Neural cell (in vitro differentiated cells): ENCODE measurements around the gene ZNF462. TPM values are rescaled to one million over a fixed set of nuclear protein-coding genes. Genes with fewer than 3 reads are reported as not detected.

Experiments
- H2AFZ ChIP-seq: fragments of 200-600, 300-800 bp; sonication (generic), shearing (Covaris generic); 2 replicates; pipeline ENCODE4 v1.6.0; 2014; ENCODE audit warnings: low read depth, mild to moderate bottlenecking, antibody characterized with exemption, low read length, moderate library complexity
- H3F3A ChIP-seq: fragments of 200-600 bp; shearing (Covaris generic); 2 replicates; pipeline ENCODE4 v1.6.1; 2016; ENCODE audit warnings: mild to moderate bottlenecking, moderate library complexity, mixed read lengths, antibody characterized with exemption, low read length; ENCODE audit not compliant: insufficient read depth, poor library complexity, severe bottlenecking
- H3K27ac ChIP-seq: fragments of 200-600, 300-800 bp; sonication (generic), shearing (Covaris generic); 2 replicates; pipeline ENCODE4 v1.5.1; 2014; ENCODE audit warnings: mild to moderate bottlenecking, low read length, moderate library complexity
- H3K27me3 ChIP-seq: fragments of 300-800, 200-600 bp; sonication (generic), shearing (Covaris generic); 2 replicates; pipeline ENCODE4 v1.6.0; 2014; ENCODE audit warnings: mild to moderate bottlenecking, low read depth, low read length, moderate library complexity; ENCODE audit not compliant: insufficient read depth
- H3K36me3 ChIP-seq: fragments of 300-800, 200-600 bp; sonication (generic), shearing (Covaris generic); 2 replicates; pipeline ENCODE4 v1.5.1; 2014; ENCODE audit warnings: mild to moderate bottlenecking, antibody characterized with exemption, low read length, moderate library complexity; ENCODE audit not compliant: insufficient read depth
- H3K4me2 ChIP-seq: fragments of 300-800, 200-600 bp; sonication (generic), shearing (Covaris generic); 2 replicates; pipeline ENCODE4 v1.6.0; 2014; ENCODE audit warnings: mild to moderate bottlenecking, low read length
- H3K4me3 ChIP-seq: fragments of 300-800, 200-600 bp; sonication (generic), shearing (Covaris generic); 2 replicates; pipeline ENCODE4 v1.5.1; 2014; ENCODE audit warnings: mild to moderate bottlenecking, low read length, moderate library complexity
- H3K79me2 ChIP-seq: fragments of 200-600 bp; shearing (Covaris generic); replicated peaks from 2 replicates; pipeline ENCODE4 v1.6.0; 2014; ENCODE audit warnings: mild to moderate bottlenecking, low read length, moderate library complexity; ENCODE audit not compliant: insufficient read depth
- H3K9ac ChIP-seq: fragments of 300-800, 200-600 bp; sonication (generic), shearing (Covaris generic); 2 replicates; pipeline ENCODE4 v1.6.1; 2016; ENCODE audit warnings: mild to moderate bottlenecking, low read length, mixed read lengths
- H3K9me2 ChIP-seq: fragments of 200-600 bp; shearing (Covaris generic); 2 replicates; pipeline ENCODE4 v1.6.1; 2016; ENCODE audit warnings: mild to moderate bottlenecking, low read length, mixed read lengths; ENCODE audit not compliant: insufficient read depth
- H3K9me3 ChIP-seq: fragments of 200-600, 300-800 bp; sonication (generic), shearing (Covaris generic); 2 replicates; pipeline ENCODE4 v1.6.1; 2016; ENCODE audit warnings: mild to moderate bottlenecking, mixed run types, low read length, moderate library complexity, mixed read lengths
- H4K20me1 ChIP-seq: fragments of 200-600 bp; shearing (Covaris generic); 2 replicates; pipeline ENCODE4 v1.6.1; 2016; ENCODE audit warnings: mild to moderate bottlenecking, mixed run types; ENCODE audit not compliant: insufficient read depth
- EP300 ChIP-seq: fragments of 450-650 bp; conservative IDR thresholded peaks from 2 replicates; pipeline ENCODE4 v1.6.1; 2014; ENCODE audit warnings: antibody characterized with exemption, mild to moderate bottlenecking, moderate library complexity; ENCODE audit not compliant: poor library complexity, severe bottlenecking
- EZH2 ChIP-seq: fragments of 200-600, 300-800 bp; shearing (Covaris generic), sonication (generic); IDR thresholded peaks from 2 replicates; pipeline ENCODE4 v1.6.1; 2014; ENCODE audit warnings: antibody characterized with exemption, low read length, borderline replicate concordance, mild to moderate bottlenecking; ENCODE audit not compliant: insufficient read depth, poor library complexity, severe bottlenecking
- MXI1 ChIP-seq: fragments of 450-650 bp; conservative IDR thresholded peaks from 2 replicates; pipeline ENCODE4 v1.6.1; 2014; ENCODE audit warnings: antibody characterized with exemption, mild to moderate bottlenecking; ENCODE audit not compliant: poor library complexity, severe bottlenecking
- POLR2AphosphoS5 ChIP-seq: IDR thresholded peaks from 2 replicates; pipeline ENCODE4 v1.6.1; 2012
- RAD21 ChIP-seq: fragments of 450-650 bp; conservative IDR thresholded peaks from 2 replicates; pipeline ENCODE4 v1.6.1; 2014; ENCODE audit warnings: antibody characterized with exemption, mild to moderate bottlenecking, moderate library complexity
- REST ChIP-seq: IDR thresholded peaks from 2 replicates; pipeline ENCODE4 v1.6.1; 2012; ENCODE audit warnings: borderline replicate concordance
- SMC3 ChIP-seq: fragments of 450-650 bp; conservative IDR thresholded peaks from 2 replicates; pipeline ENCODE4 v1.6.1; 2014; ENCODE audit warnings: antibody characterized with exemption, mild to moderate bottlenecking, moderate library complexity; ENCODE audit not compliant: poor library complexity
- TAF1 ChIP-seq: IDR thresholded peaks from 2 replicates; pipeline ENCODE4 v1.6.1; 2012; ENCODE audit warnings: low read depth
- polyA plus RNA-seq: library from polyadenylated mRNA; depleted of rRNA; stranded (reverse); fragments of >200 nt; gene quantifications from 2 replicates; pipeline ENCODE4 v1.2.3, GENCODE V29; 2014
- TF ChIP-seq, protein P1 (sequence below): fragments of 450-650 bp; IDR thresholded peaks from 2 replicates; pipeline ENCODE4 v1.5.1; 2014; ENCODE audit warnings: antibody characterized with exemption, mild to moderate bottlenecking, moderate library complexity; ENCODE audit not compliant: poor library complexity, severe bottlenecking

The ZNF462 gene
- polyA plus RNA-seq, 1 donor from 2014 or later = 9.1 TPM

GRCh38 chr9:106896695-106897094 lies 33.7 kb downstream of the ZNF462 start:
- Histone ChIP-seq H3K9me2 (no peaks in the 10 kb centered on the region), H3K27ac (no peak overlapping the region), H3K79me2 (peaks cover 91% of the 10 kb centered on the region), H3K9me3 (no peaks in the 10 kb centered on the region), H3K36me3 (no peaks in the 10 kb centered on the region), H3K27me3 (no peaks in the 10 kb centered on the region), H3K9ac (no peak overlapping the region), H3K4me3 (no peak overlapping the region), H4K20me1 (no peaks in the 10 kb centered on the region), H3K4me2 (no peak overlapping the region), H2AFZ (no peak overlapping the region), H3F3A (no peaks in the 10 kb centered on the region)
- TF ChIP-seq SMC3 = no peak
- TF ChIP-seq REST = no peak
- no peak for TF ChIP-seq EP300
- TF ChIP-seq, protein P1, sequence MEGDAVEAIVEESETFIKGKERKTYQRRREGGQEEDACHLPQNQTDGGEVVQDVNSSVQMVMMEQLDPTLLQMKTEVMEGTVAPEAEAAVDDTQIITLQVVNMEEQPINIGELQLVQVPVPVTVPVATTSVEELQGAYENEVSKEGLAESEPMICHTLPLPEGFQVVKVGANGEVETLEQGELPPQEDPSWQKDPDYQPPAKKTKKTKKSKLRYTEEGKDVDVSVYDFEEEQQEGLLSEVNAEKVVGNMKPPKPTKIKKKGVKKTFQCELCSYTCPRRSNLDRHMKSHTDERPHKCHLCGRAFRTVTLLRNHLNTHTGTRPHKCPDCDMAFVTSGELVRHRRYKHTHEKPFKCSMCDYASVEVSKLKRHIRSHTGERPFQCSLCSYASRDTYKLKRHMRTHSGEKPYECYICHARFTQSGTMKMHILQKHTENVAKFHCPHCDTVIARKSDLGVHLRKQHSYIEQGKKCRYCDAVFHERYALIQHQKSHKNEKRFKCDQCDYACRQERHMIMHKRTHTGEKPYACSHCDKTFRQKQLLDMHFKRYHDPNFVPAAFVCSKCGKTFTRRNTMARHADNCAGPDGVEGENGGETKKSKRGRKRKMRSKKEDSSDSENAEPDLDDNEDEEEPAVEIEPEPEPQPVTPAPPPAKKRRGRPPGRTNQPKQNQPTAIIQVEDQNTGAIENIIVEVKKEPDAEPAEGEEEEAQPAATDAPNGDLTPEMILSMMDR = no peak
- TF ChIP-seq EZH2 = no peak
- no peak for TF ChIP-seq POLR2AphosphoS5
- TF ChIP-seq RAD21 = no peak
- TF ChIP-seq MXI1 = no peak
- TF ChIP-seq TAF1 = no peak

GRCh38 chr9:106897236-106897635 lies 34.3 kb downstream of the ZNF462 start:
- TF ChIP-seq, protein P1 = no peak
- Histone ChIP-seq H4K20me1 (no peaks in the 10 kb centered on the region), H3F3A (no peaks in the 10 kb centered on the region), H2AFZ (no peak overlapping the region), H3K36me3 (no peaks in the 10 kb centered on the region), H3K27me3 (no peaks in the 10 kb centered on the region), H3K4me2 (no peak overlapping the region), H3K79me2 (peaks cover 91% of the 10 kb centered on the region), H3K9me3 (no peaks in the 10 kb centered on the region), H3K4me3 (no peak overlapping the region), H3K9me2 (no peaks in the 10 kb centered on the region), H3K9ac (no peak overlapping the region), H3K27ac (no peak overlapping the region)
